NK-92 treated with Interleukin-12 subunit alpha and Interleukin-12 subunit beta, amount 100 ng/mL, for 24 hours (cell line): ENCODE measurements around the gene PDIA6.

Source experiments
- DNase-seq: peaks from one replicate; lab custom pipeline; 2025; lab: John Stamatoyannopoulos, UW

The PDIA6 gene

GRCh38 chr2:10764096-10764785, 48.3 kb downstream of the PDIA6 start:
- DNase-seq: no peak

- no peak for DNase-seq
These were observed 49.2 kb downstream of the PDIA6 start for GRCh38 chr2:10763461-10763800.

GRCh38 chr2:10762651-10763460, 49.7 kb downstream of the PDIA6 start:
- DNase-seq: no peak

- DNase-seq: no peak
These were observed 51.0 kb downstream of the PDIA6 start for GRCh38 chr2:10761591-10761990.

GRCh38 chr2:10760794-10761504, 51.6 kb downstream of the PDIA6 start:
- no peak for DNase-seq

GRCh38 chr2:10759151-10759714, 53.4 kb downstream of the PDIA6 start:
- DNase-seq: no peak

- no peak for DNase-seq
These were observed 54.7 kb downstream of the PDIA6 start for GRCh38 chr2:10757814-10758286.

- no peak for DNase-seq
These were observed 57.0 kb downstream of the PDIA6 start for GRCh38 chr2:10755621-10756020.

GRCh38 chr2:10753876-10754275, 58.7 kb downstream of the PDIA6 start:
- no peak for DNase-seq

GRCh38 chr2:10753156-10753555, 59.4 kb downstream of the PDIA6 start:
- no peak for DNase-seq

GRCh38 chr2:10752236-10752635, 60.3 kb downstream of the PDIA6 start:
- no peak for DNase-seq

- DNase-seq: no peak
These were observed 62.0 kb downstream of the PDIA6 start for GRCh38 chr2:10750610-10751009.

- DNase-seq: no peak
These were observed 69.9 kb downstream of the PDIA6 start for GRCh38 chr2:10742666-10743065.

- no peak for DNase-seq
These were observed 71.4 kb downstream of the PDIA6 start for GRCh38 chr2:10741139-10741538.

- DNase-seq: no peak
These were observed 72.4 kb downstream of the PDIA6 start for GRCh38 chr2:10740226-10740625.

GRCh38 chr2:10738192-10738591, 74.4 kb downstream of the PDIA6 start:
- no peak for DNase-seq

- no peak for DNase-seq
These were observed 78.6 kb downstream of the PDIA6 start for GRCh38 chr2:10733980-10734379.

GRCh38 chr2:10733566-10733925, 79.0 kb downstream of the PDIA6 start:
- DNase-seq: no peak
